IPS-NIHi7 (cell line): Measurements from ENCODE around the gene TBCB.
"Not testable (repeated sequence)": the region's sequence is repeated elsewhere in the genome, so short reads cannot be mapped to it uniquely, and the experiment has no call there.

Experiments
- DNase-seq: peaks from one replicate; pipeline ENCODE4 v3.0.0; 2012; ENCODE audit warnings: mixed read lengths; ENCODE audit errors: extremely low spot score

The TBCB gene

GRCh38 chr19:36172852-36173251, 57.6 kb downstream of the TBCB start:
- DNase-seq, result no peak

GRCh38 chr19:36173846-36174245, 58.6 kb downstream of the TBCB start:
- DNase-seq, result not testable (repeated sequence)
